ENCODE measurements around the gene PLPP1. TPM values are rescaled to one million over a fixed set of nuclear protein-coding genes. Genes with fewer than 3 reads are reported as not detected.

The PLPP1 gene
- total RNA-seq, 1 donor from 2014 or later: 23.9 TPM

DNA sequence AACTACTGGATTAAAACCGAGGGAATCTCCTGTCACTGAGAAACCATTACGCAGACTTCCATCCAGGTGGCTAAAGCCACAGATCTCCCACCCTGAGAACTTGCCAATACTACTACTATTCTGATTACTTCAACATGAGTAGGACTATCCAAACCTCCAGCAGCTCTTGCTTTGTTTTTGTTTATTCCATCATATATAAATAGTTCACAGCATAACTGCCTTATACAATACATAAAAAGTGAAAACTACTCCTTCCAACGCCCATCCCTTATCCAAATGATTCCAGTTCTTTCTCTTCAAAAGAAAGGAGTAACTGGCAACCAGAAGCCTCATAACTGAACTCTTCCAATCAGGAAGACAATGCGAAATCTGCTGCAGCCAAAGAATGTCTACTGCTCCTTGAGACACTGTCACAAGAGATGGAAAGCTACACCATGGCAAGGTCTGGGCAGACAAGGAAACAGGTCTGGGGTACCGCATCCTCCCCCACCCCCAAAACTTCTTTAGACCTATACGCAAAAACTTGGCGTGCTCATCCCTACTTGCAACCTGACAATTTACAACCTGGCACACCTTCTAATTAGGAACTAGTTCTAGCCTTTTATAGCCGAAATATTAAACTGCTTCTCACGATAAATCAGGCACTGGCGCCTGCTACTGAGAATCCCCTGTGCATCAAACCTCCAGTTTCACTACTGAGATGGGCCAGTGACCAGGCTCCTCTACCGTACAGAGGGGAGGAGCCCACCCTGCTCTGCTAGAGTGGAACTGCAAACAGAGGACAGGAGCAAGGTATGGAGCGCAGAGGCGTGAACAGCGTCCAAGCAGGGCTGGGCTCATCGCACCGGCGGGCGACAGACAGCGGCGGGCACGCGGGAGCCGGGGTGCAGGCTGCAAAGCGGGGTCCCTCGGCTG is 986 bp downstream of the PLPP1 start:
- Histone ChIP-seq H2AFZ (replicated peaks) (peak overlapping the region; percentile 93), H3K9ac (peak overlapping the region; percentile 69), H4K20me1 (ENCODE audit: low read depth) (peaks cover 16% of the 10 kb centered on the region), H3K36me3 (no peaks in the 10 kb centered on the region), H3K4me3 (peak overlapping the region; percentile 90), H3K9me3 (ENCODE audit: low read depth) (no peaks in the 10 kb centered on the region), H3K27ac (peak overlapping the region; percentile 91), H3K4me2 (peak overlapping the region; percentile 99), H3F3A (ENCODE audit: low read depth) (peaks cover 25% of the 10 kb centered on the region), H3K79me2 (ENCODE audit: low read depth) (peaks cover 52% of the 10 kb centered on the region), H3K4me1 (peaks cover 14% of the 10 kb centered on the region), H3K27me3 (no peaks in the 10 kb centered on the region)
- Mint-ChIP-seq H3K36me3 (no peaks in the 10 kb centered on the region), H3K4me3 (peak overlapping the region; percentile 94), H3K27me3 (ENCODE audit: insufficient read depth, low read depth) (peaks cover 8% of the 10 kb centered on the region), H3K4me1 (peaks cover 17% of the 10 kb centered on the region), H3K27ac (peak overlapping the region; percentile 24), H3K9me3 (no peaks in the 10 kb centered on the region)
- peak; percentile 84 for DNase-seq (ENCODE audit: low spot score)
- TF ChIP-seq CTCF (IDR thresholded peaks at IDR 0.05): no peak
- TF ChIP-seq EZH2phosphoT487 (IDR thresholded peaks at IDR 0.05): no peak
- TF ChIP-seq EZH2 (IDR thresholded peaks at IDR 0.05): no peak

GRCh38 chr5:55530669-55531068 is 4.1 kb downstream of the PLPP1 start:
- Histone ChIP-seq H3K4me2 (no peak overlapping the region), H3F3A (ENCODE audit: low read depth) (peaks cover 26% of the 10 kb centered on the region), H3K79me2 (ENCODE audit: low read depth) (peaks cover 80% of the 10 kb centered on the region), H3K4me3 (no peak overlapping the region), H3K36me3 (no peaks in the 10 kb centered on the region), H4K20me1 (ENCODE audit: low read depth) (peaks cover 16% of the 10 kb centered on the region), H3K27ac (no peak overlapping the region), H3K27me3 (no peaks in the 10 kb centered on the region), H3K9me3 (ENCODE audit: low read depth) (no peaks in the 10 kb centered on the region), H2AFZ (replicated peaks) (no peak overlapping the region), H3K4me1 (peaks cover 14% of the 10 kb centered on the region), H3K9ac (no peak overlapping the region)
- no peaks in the 10 kb centered on the region for H3K9me3 Mint-ChIP-seq
- TF ChIP-seq CTCF (IDR thresholded peaks at IDR 0.05) (no peak), EZH2 (IDR thresholded peaks at IDR 0.05) (no peak), EZH2phosphoT487 (IDR thresholded peaks at IDR 0.05) (no peak)
- H3K4me1 Mint-ChIP-seq: peaks cover 16% of the 10 kb centered on the region
- no peak overlapping the region for H3K27ac Mint-ChIP-seq
- peaks cover 6% of the 10 kb centered on the region for H3K27me3 Mint-ChIP-seq (ENCODE audit: insufficient read depth, low read depth)
- peaks cover 2% of the 10 kb centered on the region for H3K36me3 Mint-ChIP-seq
- DNase-seq (ENCODE audit: low spot score): peak; percentile 21
- no peak overlapping the region for H3K4me3 Mint-ChIP-seq

- no peaks in the 10 kb centered on the region for H3K4me1 ChIP-seq
- H4K20me1 ChIP-seq (ENCODE audit: low read depth): no peaks in the 10 kb centered on the region
- H2AFZ ChIP-seq (replicated peaks): no peak overlapping the region
- no peak overlapping the region for H3K27ac ChIP-seq
- H3F3A ChIP-seq (ENCODE audit: low read depth): peaks cover 5% of the 10 kb centered on the region
- DNase-seq (ENCODE audit: low spot score): no peak
- peaks cover 2% of the 10 kb centered on the region for H3K36me3 Mint-ChIP-seq
- no peak overlapping the region for H3K4me2 ChIP-seq
- no peak overlapping the region for H3K27ac Mint-ChIP-seq
- H3K79me2 ChIP-seq (ENCODE audit: low read depth): peaks cover 95% of the 10 kb centered on the region
- no peak for TF ChIP-seq EZH2phosphoT487 (IDR thresholded peaks at IDR 0.05)
- no peak for TF ChIP-seq CTCF (IDR thresholded peaks at IDR 0.05)
- no peak for TF ChIP-seq EZH2 (IDR thresholded peaks at IDR 0.05)
- H3K4me3 ChIP-seq: no peak overlapping the region
- H3K27me3 ChIP-seq: no peaks in the 10 kb centered on the region
- no peaks in the 10 kb centered on the region for H3K36me3 ChIP-seq
- no peaks in the 10 kb centered on the region for H3K9me3 Mint-ChIP-seq
- no peak overlapping the region for H3K4me3 Mint-ChIP-seq
- H3K27me3 Mint-ChIP-seq (ENCODE audit: insufficient read depth, low read depth): no peaks in the 10 kb centered on the region
- H3K9me3 ChIP-seq (ENCODE audit: low read depth): no peaks in the 10 kb centered on the region
- H3K4me1 Mint-ChIP-seq: no peaks in the 10 kb centered on the region
- no peak overlapping the region for H3K9ac ChIP-seq
Measured at GRCh38 chr5:55524816-55525215, 9.9 kb downstream of the PLPP1 start.
